Osteocyte (in vitro differentiated cells): ENCODE results near the gene ZNHIT1. TPM values are rescaled to one million over a fixed set of nuclear protein-coding genes. Genes with fewer than 3 reads are reported as not detected.

Experiments used
- DNase-seq: peaks from one replicate; pipeline ENCODE4 v3.0.0; 2021; ENCODE audit warnings: mixed read lengths; ENCODE audit not compliant: unreplicated experiment; ENCODE audit errors: extremely low spot score
- H3K27ac Mint-ChIP-seq: one replicate; pipeline ENCODE4 v1.8.0; 2021; ENCODE audit warnings: mild to moderate bottlenecking, mixed read lengths; ENCODE audit not compliant: unreplicated experiment
- H3K27me3 Mint-ChIP-seq: one replicate; pipeline ENCODE4 v1.8.0; 2021; ENCODE audit warnings: mixed read lengths; ENCODE audit not compliant: unreplicated experiment
- H3K36me3 Mint-ChIP-seq: one replicate; pipeline ENCODE4 v1.8.0; 2021; ENCODE audit warnings: mixed read lengths; ENCODE audit not compliant: unreplicated experiment
- H3K4me1 Mint-ChIP-seq: one replicate; pipeline ENCODE4 v1.8.0; 2021; ENCODE audit warnings: mixed read lengths; ENCODE audit not compliant: unreplicated experiment
- H3K4me3 Mint-ChIP-seq: one replicate; pipeline ENCODE4 v1.8.0; 2021; ENCODE audit warnings: mild to moderate bottlenecking, moderate library complexity, mixed read lengths; ENCODE audit not compliant: unreplicated experiment
- H3K9me3 Mint-ChIP-seq: one replicate; pipeline ENCODE4 v1.8.0; 2021; ENCODE audit warnings: mixed read lengths; ENCODE audit not compliant: unreplicated experiment
- CTCF ChIP-seq: fragments of 200-600 bp; sonication (generic); IDR thresholded peaks from 2 replicates; pipeline ENCODE4 v1.5.0; 2021; ENCODE audit warnings: antibody characterized with exemption, mild to moderate bottlenecking, moderate library complexity
- total RNA-seq: library from RNA; stranded (reverse); gene quantifications from 2 replicates; pipeline ENCODE4 v1.2.1, GENCODE V29; 2021

ZNHIT1 gene
- total RNA-seq, 1 donor from 2014 or later, result 66.9 TPM

GRCh38 chr7:101179713-101180112 lies 38.3 kb upstream of the ZNHIT1 start:
- TF ChIP-seq CTCF, result no peak
- Mint-ChIP-seq H3K27ac (no peak overlapping the region), H3K4me3 (peak overlapping the region; percentile 4), H3K4me1 (peaks cover 14% of the 10 kb centered on the region), H3K36me3 (no peaks in the 10 kb centered on the region), H3K9me3 (no peaks in the 10 kb centered on the region), H3K27me3 (peaks cover 54% of the 10 kb centered on the region)
- DNase-seq, result no peak

- peaks cover 50% of the 10 kb centered on the region for H3K27me3 Mint-ChIP-seq
- no peak within 1 kb of the TSS for H3K27ac Mint-ChIP-seq
- H3K9me3 Mint-ChIP-seq, result no peaks in the 10 kb centered on the region
- H3K4me3 Mint-ChIP-seq, result peak within 1 kb of the TSS; percentile 68
- TF ChIP-seq CTCF, result no peak
- no peak for DNase-seq
- no peaks in the 10 kb centered on the region for H3K36me3 Mint-ChIP-seq
- peaks cover 14% of the 10 kb centered on the region for H3K4me1 Mint-ChIP-seq
Measured at GRCh38 chr7:101180130-101180755, 37.7 kb upstream of the ZNHIT1 start, which contains the start of gene NAT16. NAT16 (minus strand) TSS chr7:101180293; CDS start chr7:101174807, 5,486 bp downstream.

- Mint-ChIP-seq H3K9me3 (no peaks in the 10 kb centered on the region), H3K36me3 (no peaks in the 10 kb centered on the region), H3K4me3 (no peak overlapping the region), H3K27ac (no peak overlapping the region), H3K4me1 (peaks cover 8% of the 10 kb centered on the region), H3K27me3 (peaks cover 17% of the 10 kb centered on the region)
- no peak for DNase-seq
- TF ChIP-seq CTCF, result no peak
Measured at GRCh38 chr7:101185258-101185839, 32.6 kb upstream of the ZNHIT1 start.

GRCh38 chr7:101186194-101186593 lies 31.8 kb upstream of the ZNHIT1 start:
- no peak for TF ChIP-seq CTCF
- no peak overlapping the region for H3K27ac Mint-ChIP-seq
- no peaks in the 10 kb centered on the region for H3K9me3 Mint-ChIP-seq
- no peak overlapping the region for H3K4me3 Mint-ChIP-seq
- peaks cover 10% of the 10 kb centered on the region for H3K27me3 Mint-ChIP-seq
- H3K4me1 Mint-ChIP-seq, result peaks cover 4% of the 10 kb centered on the region
- no peak for DNase-seq
- no peaks in the 10 kb centered on the region for H3K36me3 Mint-ChIP-seq

- no peak for DNase-seq
- Mint-ChIP-seq H3K27ac (no peak overlapping the region), H3K9me3 (no peaks in the 10 kb centered on the region), H3K4me3 (no peak overlapping the region), H3K36me3 (no peaks in the 10 kb centered on the region), H3K27me3 (peaks cover 9% of the 10 kb centered on the region), H3K4me1 (peaks cover 4% of the 10 kb centered on the region)
- no peak for TF ChIP-seq CTCF
Measured at GRCh38 chr7:101186844-101187428, 31.0 kb upstream of the ZNHIT1 start.
